ENCODE results near the gene XBP1. TPM values are rescaled to one million over a fixed set of nuclear protein-coding genes. Genes with fewer than 3 reads are reported as not detected.

XBP1 gene
- total and polyA plus RNA-seq, 2 of the 4 experiments (the other 2 are of a cell fraction): 95.0 to 223 TPM

DNA sequence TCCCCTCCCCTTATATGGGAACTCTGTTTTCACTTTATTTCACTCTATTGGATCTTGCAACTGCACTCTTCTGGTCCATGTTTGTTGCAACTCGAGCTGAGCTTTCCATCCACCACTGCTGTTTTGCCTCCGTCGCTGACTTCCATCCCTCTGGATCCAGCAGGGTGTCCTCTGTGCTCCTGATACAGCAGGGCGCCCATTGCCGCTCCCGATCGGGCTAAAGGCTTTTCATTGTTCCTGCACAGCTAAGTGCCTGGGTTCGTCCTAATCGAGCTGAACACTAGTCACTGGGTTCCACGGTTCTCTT, 39.0 kb downstream of the XBP1 start:
- Histone ChIP-seq H2BK120ac (ENCODE audit: low read depth, low read length) (no peak overlapping the region), H2AK5ac (ENCODE audit: low read depth, low read length) (no peak overlapping the region), H3K14ac (replicated peaks; ENCODE audit: low read depth, low read length) (no peak overlapping the region), H2BK20ac (ENCODE audit: low read depth, low read length) (no peak overlapping the region), H4K91ac (ENCODE audit: insufficient read depth, low read depth, low read length) (no peak overlapping the region), H3K27me3 (ENCODE audit: control insufficient read depth, insufficient read depth, low read length) (no peaks in the 10 kb centered on the region; the same call in 1 of the 2 replicates), H2BK5ac (ENCODE audit: low read depth, low read length, poor library complexity, severe bottlenecking) (no peak overlapping the region), H3K36me3 (ENCODE audit: control insufficient read depth, insufficient read depth, low read length) (no peaks in the 10 kb centered on the region), H3K4me2 (ENCODE audit: low read depth, low read length) (no peak overlapping the region), H3K4me1 (ENCODE audit: control insufficient read depth, insufficient read depth, low read length) (peaks cover 5% of the 10 kb centered on the region), H3K9me1 (ENCODE audit: insufficient read depth, low read length) (no peaks in the 10 kb centered on the region; the same call in none of the 2 replicates), H3K27ac (ENCODE audit: insufficient read depth, low read length) (no peak overlapping the region), H3K9me3 (ENCODE audit: control insufficient read depth, insufficient read depth, low read length) (no peaks in the 10 kb centered on the region), H4K8ac (ENCODE audit: low read depth in 2 of 2, low read length in 2 of 2) (no peak overlapping the region), H3K56ac (ENCODE audit: extremely low read depth, insufficient read depth, low read length) (no peak overlapping the region), H2AK9ac (replicated peaks; ENCODE audit: low read depth, low read length, poor library complexity) (no peak overlapping the region), H3K79me1 (ENCODE audit: low read depth in 1 of 2, low read length in 2 of 2) (no peaks in the 10 kb centered on the region), H4K5ac (ENCODE audit: low read depth, low read length) (no peak overlapping the region), H2BK15ac (ENCODE audit: low read depth, low read length) (no peak overlapping the region), H3K9ac (ENCODE audit: low read depth, low read length) (no peak overlapping the region), H3K4ac (ENCODE audit: low read depth, low read length) (no peak overlapping the region), H3K4me3 (ENCODE audit: insufficient read depth, low read depth, low read length) (no peak overlapping the region), H3K23ac (ENCODE audit: low read depth, low read length) (no peak overlapping the region), H3K18ac (ENCODE audit: low read depth, low read length) (no peak overlapping the region), H2AFZ (replicated peaks; ENCODE audit: low read length, poor library complexity) (no peak overlapping the region), H4K20me1 (ENCODE audit: insufficient read depth, low read length) (no peaks in the 10 kb centered on the region)
- DNase-seq (no peak), ATAC-seq (ENCODE audit: low read depth) (no peak)
- dilution Hi-C loops (cut with HindIII; ENCODE audit: low sequenced_read_pairs, unreplicated experiment) (no loop called here), intact Hi-C loops (cut with micrococcal nuclease) (no loop called here), in situ Hi-C loops (cut with MboI; ENCODE audit: low sequenced_read_pairs) (no loop called here)
- TF ChIP-seq RAD21 (IDR thresholded peaks at IDR 0.05; ENCODE audit: low read length) (no peak), RFX5 (IDR thresholded peaks at IDR 0.05; ENCODE audit: low read depth, low read length) (no peak), MAZ (IDR thresholded peaks at IDR 0.05; ENCODE audit: borderline replicate concordance, low read depth, low read length) (no peak), ELK1 (IDR thresholded peaks at IDR 0.05; ENCODE audit: borderline replicate concordance, low read depth, low read length) (no peak), CHD1 (IDR thresholded peaks at IDR 0.05; ENCODE audit: low read depth, low read length) (no peak), BHLHE40 (IDR thresholded peaks at IDR 0.05; ENCODE audit: low read depth, low read length) (no peak), POLR2A (IDR thresholded peaks at IDR 0.05; ENCODE audit: low read depth, low read length) (no peak), FOS (IDR thresholded peaks at IDR 0.05; ENCODE audit: low read depth, low read length) (no peak), CEBPB (IDR thresholded peaks at IDR 0.05; ENCODE audit: low read depth, low read length) (no peak), RCOR1 (IDR thresholded peaks at IDR 0.05; ENCODE audit: insufficient replicate concordance, low read length) (no peak), SMC3 (IDR thresholded peaks at IDR 0.05; ENCODE audit: low read depth, low read length) (no peak), USF2 (IDR thresholded peaks at IDR 0.05; ENCODE audit: low read depth, low read length) (no peak)
- TF ChIP-seq, protein P1, sequence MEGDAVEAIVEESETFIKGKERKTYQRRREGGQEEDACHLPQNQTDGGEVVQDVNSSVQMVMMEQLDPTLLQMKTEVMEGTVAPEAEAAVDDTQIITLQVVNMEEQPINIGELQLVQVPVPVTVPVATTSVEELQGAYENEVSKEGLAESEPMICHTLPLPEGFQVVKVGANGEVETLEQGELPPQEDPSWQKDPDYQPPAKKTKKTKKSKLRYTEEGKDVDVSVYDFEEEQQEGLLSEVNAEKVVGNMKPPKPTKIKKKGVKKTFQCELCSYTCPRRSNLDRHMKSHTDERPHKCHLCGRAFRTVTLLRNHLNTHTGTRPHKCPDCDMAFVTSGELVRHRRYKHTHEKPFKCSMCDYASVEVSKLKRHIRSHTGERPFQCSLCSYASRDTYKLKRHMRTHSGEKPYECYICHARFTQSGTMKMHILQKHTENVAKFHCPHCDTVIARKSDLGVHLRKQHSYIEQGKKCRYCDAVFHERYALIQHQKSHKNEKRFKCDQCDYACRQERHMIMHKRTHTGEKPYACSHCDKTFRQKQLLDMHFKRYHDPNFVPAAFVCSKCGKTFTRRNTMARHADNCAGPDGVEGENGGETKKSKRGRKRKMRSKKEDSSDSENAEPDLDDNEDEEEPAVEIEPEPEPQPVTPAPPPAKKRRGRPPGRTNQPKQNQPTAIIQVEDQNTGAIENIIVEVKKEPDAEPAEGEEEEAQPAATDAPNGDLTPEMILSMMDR (conservative IDR thresholded peaks at IDR 0.05; ENCODE audit: low read depth, low read length): no peak
- BruUV-seq (replicated peaks): no TSS peak
- 98% methylated on average over 7 of the region's 10 CpGs; no CpG with 5 or more reads in 1 of the 2 experiments for WGBS, 2 experiments (ENCODE audit: extremely low coverage in 2 of 2, insufficient read length in 1 of 2)
- ChIA-PET POLR2A (ENCODE audit: unreplicated experiment) (interaction anchor here (0.5 kb wide), 1 partner anchor 87 kb away, joined by 7 read pairs; no protein-coding TSS in a partner anchor), CTCF (no interaction called here)
